ENCODE measurements around the gene DENND6B.
"Not testable (repeated sequence)": the region's sequence is repeated elsewhere in the genome, so short reads cannot be mapped to it uniquely, and the experiment has no call there.

Gene DENND6B

GRCh38 chr22:50284479-50284878 lies 42.3 kb downstream of the DENND6B start:
- no peak for DNase-seq

DNA sequence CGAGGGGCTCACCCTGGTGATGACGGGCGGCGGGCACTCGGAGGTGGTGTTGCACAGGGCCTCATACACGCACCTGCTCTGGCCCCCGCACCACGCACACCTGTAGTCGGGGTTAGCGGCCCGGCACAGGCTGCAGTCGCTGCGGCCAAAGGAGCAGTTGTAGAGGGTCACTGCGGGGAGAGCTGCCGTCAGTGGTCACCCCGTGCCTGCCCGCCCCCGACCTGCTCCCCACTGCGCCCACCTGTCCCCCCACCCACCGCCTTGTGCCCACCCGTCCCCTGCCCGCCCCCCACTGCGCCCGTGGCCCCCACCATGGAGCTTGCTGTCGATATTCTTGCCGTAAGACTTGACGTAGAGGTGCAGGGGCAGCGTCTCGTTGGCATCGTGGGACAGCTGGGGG lies 43.0 kb downstream of the DENND6B start:
- no peak for DNase-seq

DNA sequence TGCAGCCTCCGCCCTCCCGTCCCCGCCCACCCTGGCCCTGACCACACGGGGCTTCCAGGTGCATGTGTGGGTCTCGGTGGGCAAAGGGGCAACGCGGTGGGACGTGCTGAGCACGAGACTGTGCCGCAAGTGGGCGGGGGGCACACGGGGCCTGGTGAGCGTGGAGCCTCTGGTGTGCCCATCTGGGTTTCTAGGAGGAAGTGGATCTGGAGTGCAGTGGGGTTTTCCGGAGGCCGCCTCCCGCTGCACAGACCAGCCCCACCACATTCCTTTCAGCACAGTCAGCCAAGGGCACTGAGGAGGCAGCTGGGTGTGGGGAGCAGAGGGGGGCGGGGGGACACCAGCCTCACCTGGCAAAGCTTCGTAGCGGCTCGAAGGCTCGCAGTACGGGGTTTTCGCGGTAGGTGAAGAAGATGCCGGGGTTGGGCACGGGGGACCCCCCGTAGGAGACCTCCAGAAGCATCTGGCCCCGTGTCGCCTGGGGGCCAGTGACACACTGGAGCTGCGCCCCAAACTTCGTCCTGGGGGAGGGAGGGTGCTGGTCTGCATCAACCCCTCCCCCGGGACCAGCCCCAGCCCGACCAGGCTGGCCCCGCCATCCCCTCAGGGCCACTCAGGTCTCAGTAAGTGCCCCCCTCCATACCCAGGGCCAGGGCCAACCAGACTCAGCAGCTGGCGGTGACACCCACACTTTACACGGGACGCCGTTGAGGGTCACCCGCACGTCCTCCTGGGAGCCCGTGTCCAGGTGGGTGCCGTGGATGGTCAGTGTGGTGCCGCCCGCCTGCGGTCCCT lies 44.3 kb downstream of the DENND6B start:
- no peak for DNase-seq

GRCh38 chr22:50281957-50282356 lies 44.9 kb downstream of the DENND6B start:
- no peak for DNase-seq

- DNase-seq = no peak
These were observed 45.4 kb downstream of the DENND6B start for GRCh38 chr22:50281384-50281760.

DNA sequence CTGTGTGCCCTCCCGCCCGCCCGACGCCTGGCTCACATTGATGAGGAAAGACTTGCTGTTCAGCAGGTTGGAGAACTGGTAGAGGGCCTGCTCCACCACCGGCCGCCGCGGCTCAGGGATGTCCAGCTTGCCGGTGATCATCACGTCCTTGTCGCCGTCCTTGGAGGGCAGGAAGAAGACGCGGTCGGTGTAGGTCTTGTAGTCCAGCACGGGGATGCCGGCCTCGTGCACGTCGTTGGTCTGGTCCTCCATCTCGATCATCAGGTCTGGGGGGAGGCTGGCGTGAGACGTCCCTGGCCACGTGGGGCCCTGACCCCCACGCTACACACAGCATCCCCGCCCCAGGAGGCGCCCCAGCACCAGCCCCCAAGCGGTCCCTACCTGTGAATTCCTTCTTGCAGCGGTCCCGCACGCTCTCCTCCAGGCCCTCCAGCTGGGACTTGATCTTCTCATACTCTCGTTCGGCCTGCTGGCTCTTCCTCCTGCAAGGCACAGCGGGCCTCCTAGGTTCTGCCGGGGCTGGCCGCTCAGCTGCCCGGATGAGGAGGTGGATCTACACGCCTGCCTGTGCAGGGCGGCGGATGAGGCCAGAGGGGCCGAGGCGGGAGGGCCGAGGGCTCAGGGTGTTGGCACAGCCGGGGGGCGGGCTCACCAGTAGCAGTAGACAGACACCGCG lies 46.0 kb downstream of the DENND6B start:
- DNase-seq = no peak

DNA sequence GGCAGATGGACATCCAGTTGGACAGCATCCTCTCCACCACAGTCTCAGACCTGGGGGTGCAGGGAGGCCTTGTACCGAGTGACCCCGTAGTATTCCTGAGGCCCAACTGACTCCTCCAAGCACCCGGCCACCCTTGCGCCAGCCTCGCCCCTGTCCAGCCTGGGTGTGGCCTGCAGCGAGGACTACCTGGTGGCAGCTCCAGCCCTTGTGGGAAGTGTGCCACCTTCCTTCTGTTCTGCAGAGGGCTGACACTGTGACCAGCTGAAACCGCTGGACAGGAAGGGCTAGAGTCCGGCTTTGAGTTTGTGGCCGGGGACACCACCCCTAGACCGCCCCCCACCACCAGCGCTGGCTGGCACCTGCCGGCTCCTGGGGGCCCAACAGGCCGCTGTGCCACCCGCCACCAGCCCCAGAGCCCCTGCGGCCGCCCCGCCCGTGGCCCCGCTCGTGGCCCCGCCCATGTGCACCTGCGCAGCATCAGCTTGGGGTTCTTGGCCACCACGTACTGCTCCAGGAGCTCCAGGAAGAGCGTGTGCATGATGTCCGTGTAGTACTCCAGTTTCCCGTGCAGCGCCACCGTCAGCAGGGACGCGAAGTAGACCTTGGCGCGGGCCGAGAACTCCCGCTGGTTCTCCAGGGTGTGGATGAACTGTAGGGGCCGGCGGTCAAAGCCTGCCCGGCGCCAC lies 46.6 kb downstream of the DENND6B start:
- no peak for DNase-seq

- no peak for DNase-seq
These were observed 47.7 kb downstream of the DENND6B start for GRCh38 chr22:50278956-50279619.

- DNase-seq = no peak
These were observed 48.4 kb downstream of the DENND6B start for GRCh38 chr22:50278461-50278860.

DNA sequence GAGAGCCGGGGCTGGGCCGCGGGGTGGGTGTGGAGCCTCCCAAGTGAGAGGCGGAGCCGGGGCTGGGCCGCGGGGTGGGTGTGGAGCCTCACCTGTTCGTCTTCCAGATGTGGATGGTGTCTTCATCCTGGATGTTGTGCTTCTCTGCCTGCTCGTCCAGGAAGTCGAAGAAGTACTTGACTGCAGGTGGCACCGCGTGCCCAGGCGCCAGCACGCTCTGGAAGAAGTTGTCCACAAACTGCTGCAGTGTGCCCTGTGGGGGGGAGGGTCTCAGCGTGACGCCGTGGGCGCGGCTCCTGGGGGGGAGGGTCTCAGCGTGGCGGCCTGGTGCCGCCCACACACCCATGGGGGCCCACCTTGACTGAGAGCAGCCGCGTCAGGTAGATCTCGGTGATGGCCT lies 49.1 kb downstream of the DENND6B start:
- DNase-seq = no peak

GRCh38 chr22:50276143-50276542 lies 50.7 kb downstream of the DENND6B start:
- DNase-seq = no peak

GRCh38 chr22:50275181-50276055 lies 51.4 kb downstream of the DENND6B start:
- no peak for DNase-seq

DNA sequence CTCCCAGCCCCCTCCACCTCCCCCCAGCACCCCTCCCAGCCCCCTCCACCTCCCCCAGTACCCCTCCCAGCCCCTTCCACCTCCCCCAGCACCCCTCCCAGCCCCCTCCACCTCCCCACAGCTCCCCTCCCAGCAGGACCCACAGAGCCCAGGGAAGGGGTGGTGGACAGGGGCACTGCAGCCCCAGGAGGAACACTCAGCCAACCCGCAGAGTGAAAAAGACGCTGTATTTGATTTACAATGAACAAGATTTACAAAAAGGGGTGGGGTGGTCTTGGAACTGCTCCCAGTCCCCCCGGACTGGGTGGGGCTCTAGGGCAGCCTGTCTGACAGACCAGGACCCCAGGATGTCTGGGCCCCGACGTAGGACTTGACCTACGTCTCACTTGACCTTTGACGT lies 52.0 kb downstream of the DENND6B start:
- DNase-seq = no peak

DNA sequence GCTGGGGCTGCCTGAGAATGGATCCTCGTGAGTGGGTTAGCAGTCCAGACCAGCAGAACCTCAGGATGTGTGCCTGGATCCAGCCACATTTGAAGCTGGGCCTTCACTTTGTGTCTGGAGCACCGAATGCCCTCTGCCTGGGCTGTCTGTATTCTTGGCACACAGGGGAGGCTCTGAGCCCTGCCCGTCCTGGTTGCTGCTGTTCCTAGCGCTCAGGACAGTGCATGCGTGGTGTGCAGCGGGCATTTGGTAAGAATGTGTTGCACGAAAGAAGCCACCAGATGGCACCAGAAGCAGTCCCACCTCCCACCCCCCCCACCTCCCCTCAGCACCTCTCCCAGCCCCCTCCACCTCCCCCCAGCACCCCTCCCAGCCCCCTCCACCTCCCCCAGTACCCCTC lies 52.5 kb downstream of the DENND6B start:
- DNase-seq = peak; percentile 50

- not testable (repeated sequence) for DNase-seq
These were observed 53.0 kb downstream of the DENND6B start for GRCh38 chr22:50273781-50274180.

DNA sequence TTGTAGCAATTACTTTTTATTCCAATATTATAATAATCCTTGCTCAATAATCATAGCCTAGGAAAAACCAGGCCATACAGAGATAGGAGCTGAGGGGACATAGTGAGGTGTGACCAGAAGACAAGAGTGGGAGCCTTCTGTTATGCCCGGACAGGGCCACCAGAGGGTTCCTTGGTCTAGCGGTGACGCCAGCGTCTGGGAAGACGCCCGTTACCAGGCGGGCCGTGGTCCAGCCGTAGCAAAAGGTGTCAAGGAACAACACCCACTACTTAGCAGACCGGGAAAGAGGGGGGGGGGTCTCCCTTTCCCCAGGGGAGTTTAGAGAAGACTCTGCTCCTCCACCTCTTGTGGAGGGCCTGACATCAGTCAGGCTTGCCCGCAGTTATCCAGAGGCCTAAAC lies 53.5 kb downstream of the DENND6B start:
- not testable (repeated sequence) for DNase-seq

GRCh38 chr22:50272044-50272802 lies 54.6 kb downstream of the DENND6B start:
- no peak for DNase-seq

GRCh38 chr22:50271519-50271970 lies 55.3 kb downstream of the DENND6B start:
- DNase-seq = peak; percentile 75

DNA sequence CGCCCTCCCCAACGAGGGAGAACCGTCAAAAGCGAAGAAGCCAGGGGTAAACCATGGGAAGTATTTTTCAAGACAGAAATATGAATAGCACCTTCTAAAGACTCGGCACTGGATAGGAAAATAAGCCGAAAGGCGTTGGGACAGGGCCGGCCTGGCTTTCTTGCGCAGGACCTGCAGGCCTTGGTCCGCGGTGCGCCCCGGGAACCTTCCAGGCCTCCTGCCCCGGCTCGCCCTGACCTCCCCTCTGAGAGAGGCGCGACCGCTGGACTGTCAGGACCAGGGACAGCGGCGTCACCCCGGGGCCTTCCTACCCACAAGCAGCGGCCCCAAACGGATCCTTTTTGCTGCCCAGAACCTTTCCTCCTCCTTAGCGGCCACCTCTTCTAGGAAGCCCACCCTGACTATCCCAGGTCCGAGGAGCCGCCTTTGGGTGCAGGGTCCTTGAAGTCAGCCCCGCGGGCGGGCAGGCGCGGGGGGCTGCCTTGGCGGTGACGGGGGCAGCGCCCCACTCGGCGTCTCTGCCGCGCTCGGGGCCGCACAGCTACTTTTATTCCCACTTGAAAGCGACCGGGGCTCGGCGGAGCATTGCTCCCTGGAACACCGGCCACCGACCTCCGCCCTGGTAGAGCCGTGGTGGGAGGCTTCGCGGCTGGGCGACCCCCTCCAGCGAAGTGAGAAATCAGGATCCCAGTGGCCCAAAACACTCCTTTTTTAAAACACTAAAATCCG lies 56.0 kb downstream of the DENND6B start:
- no peak for DNase-seq

GRCh38 chr22:50269970-50270665 lies 56.7 kb downstream of the DENND6B start, which contains the start of gene MAPK11:
Gene MAPK11 (minus strand): TSS chr22:50270380. CDS start chr22:50270292, 88 bp downstream.
- DNase-seq = peak; percentile 35
